ENCODE results near the gene CPSF6. TPM values are rescaled to one million over a fixed set of nuclear protein-coding genes. Genes with fewer than 3 reads are reported as not detected.
"Not testable (repeated sequence)": the region's sequence is repeated elsewhere in the genome, so short reads cannot be mapped to it uniquely, and the experiment has no call there.

CPSF6 gene
- total RNA-seq, 1 donor from 2014 or later: 17.8 TPM

DNA sequence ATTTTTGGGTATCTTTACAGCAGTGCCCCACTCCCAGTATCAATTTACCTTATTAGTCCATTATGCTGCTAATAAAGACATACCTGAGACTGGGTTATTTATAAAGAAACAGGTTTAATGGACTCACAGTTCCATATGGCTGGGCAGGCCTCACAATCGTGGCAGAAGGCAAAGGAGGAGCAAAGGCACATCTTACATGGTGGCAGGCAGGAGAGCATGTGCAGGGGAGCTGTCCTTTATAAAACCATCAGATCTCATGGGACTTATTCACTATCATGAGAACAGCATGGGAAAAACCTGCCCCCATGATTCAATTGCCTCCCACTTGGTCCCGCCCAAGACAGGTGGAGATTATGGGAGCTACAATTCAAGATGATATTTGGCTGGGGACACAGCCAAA lies 77.9 kb downstream of the CPSF6 start:
- ATAC-seq; DNase-seq (ENCODE audit: low spot score): not testable (repeated sequence)

- DNase-seq (ENCODE audit: low spot score) (no peak), ATAC-seq (peak; percentile 48)
Observed at GRCh38 chr12:69318225-69318624, 78.9 kb downstream of the CPSF6 start.

DNA sequence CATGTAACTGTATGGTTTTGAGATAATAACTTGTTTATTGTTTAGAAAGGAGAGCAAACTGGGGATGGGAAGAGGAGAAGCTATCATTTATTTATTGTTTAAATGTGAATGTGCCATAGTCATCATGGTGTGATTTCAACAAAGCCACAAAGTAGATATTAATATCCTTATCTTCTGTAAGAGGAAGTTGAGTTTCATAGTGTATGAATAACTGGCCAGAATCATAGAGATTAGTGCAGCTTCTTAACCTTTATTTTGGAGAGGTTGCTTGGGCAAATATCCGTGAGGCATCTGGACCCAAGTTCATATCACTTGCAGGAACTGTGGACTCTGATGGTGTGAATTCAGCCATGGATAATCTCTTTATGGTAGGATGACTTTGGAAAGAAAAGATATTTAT lies 82.0 kb downstream of the CPSF6 start:
- ATAC-seq (peak; percentile 21), DNase-seq (ENCODE audit: low spot score) (no peak)

Other genes starting within 250 kb of the CPSF6 start
- gene LYZ, start 108.8 kb downstream of the CPSF6 start, total RNA-seq: 6.6 TPM
- 3.4 TPM for gene YEATS4, start 120.2 kb downstream of the CPSF6 start, total RNA-seq
- 15.2 TPM for gene FRS2, start 230.8 kb downstream of the CPSF6 start, total RNA-seq

Data from left lobe of liver (tissue), 2 donors.